WTC11 (cell line): ENCODE results near the gene TRAPPC8. TPM values are rescaled to one million over a fixed set of nuclear protein-coding genes. Genes with fewer than 3 reads are reported as not detected.

Experiments
- ATAC-seq: fragments of 200-7000 bp; cut with Tn5 transposase; 2 replicates; pipeline ENCODE4 v1.10.0; 2021; ENCODE audit warnings: mild to moderate bottlenecking, moderate library complexity
- CTCF ChIA-PET: fragments of 300-600 bp; sonication (Branson Sonifier 250); formaldehyde crosslinking; loops from one replicate; lab custom pipeline; 2021; ENCODE audit warnings: antibody characterized with exemption; lab: Charles Lee
- POLR2A ChIA-PET: fragments of 350-600 bp; sonication (Branson Sonifier 250); formaldehyde crosslinking; loops from one replicate; lab custom pipeline; 2021; ENCODE audit warnings: antibody characterized with exemption; lab: Charles Lee
- DNase-seq: peaks from one replicate; pipeline ENCODE4 v3.0.0; 2021; ENCODE audit warnings: low spot score
- H3K27ac Mint-ChIP-seq: 2 replicates; pipeline ENCODE4 v1.8.0; 2021; ENCODE audit warnings: mixed read lengths
- H3K27me3 Mint-ChIP-seq: 2 replicates; pipeline ENCODE4 v1.8.0; 2021; ENCODE audit warnings: low read depth, mild to moderate bottlenecking, moderate library complexity, mixed read lengths
- H3K36me3 Mint-ChIP-seq: 2 replicates; pipeline ENCODE4 v1.8.0; 2021; ENCODE audit warnings: mixed read lengths
- H3K4me1 Mint-ChIP-seq: 2 replicates; pipeline ENCODE4 v1.8.0; 2022; ENCODE audit warnings: mixed read lengths
- H3K4me3 Mint-ChIP-seq: 2 replicates; pipeline ENCODE4 v1.8.0; 2021; ENCODE audit warnings: mild to moderate bottlenecking, moderate library complexity, mixed read lengths
- H3K9me3 Mint-ChIP-seq: 2 replicates; pipeline ENCODE4 v1.8.0; 2021; ENCODE audit warnings: mixed read lengths
- AR ChIP-seq: fragments of 250-450 bp; sonication (Bioruptor Pico); IDR thresholded peaks from 2 replicates; pipeline ENCODE4 v1.9.0; 2021; ENCODE audit warnings: mild to moderate bottlenecking
- ATF3 ChIP-seq: sonication (generic); formaldehyde crosslinking; conservative IDR thresholded peaks from 2 replicates; pipeline ENCODE4 v1.8.1; 2022; ENCODE audit warnings: mild to moderate bottlenecking, missing genetic modification reagents
- CREB1 ChIP-seq: sonication (generic); formaldehyde crosslinking; IDR thresholded peaks from 2 replicates; pipeline ENCODE4 v1.8.0; 2023; ENCODE audit warnings: mild to moderate bottlenecking, missing genetic modification reagents
- CTCF ChIP-seq: fragments of 200-600 bp; IDR thresholded peaks from 2 replicates; pipeline ENCODE4 v1.8.0; 2022; ENCODE audit warnings: antibody characterized with exemption
- ELF4 ChIP-seq: sonication (generic); formaldehyde crosslinking; IDR thresholded peaks from 2 replicates; pipeline ENCODE4 v1.8.1; 2022; ENCODE audit warnings: low read depth, mild to moderate bottlenecking, moderate library complexity, missing genetic modification reagents
- ERG ChIP-seq: fragments of 250-450 bp; sonication (Bioruptor Pico); IDR thresholded peaks from 2 replicates; pipeline ENCODE4 v1.8.0; 2021; ENCODE audit warnings: mild to moderate bottlenecking
- FOXP4 ChIP-seq: sonication (generic); formaldehyde crosslinking; IDR thresholded peaks from 2 replicates; pipeline ENCODE4 v1.8.0; 2022; ENCODE audit warnings: mild to moderate bottlenecking, missing genetic modification reagents
- HMGA2 ChIP-seq: fragments of 250-450 bp; sonication (Bioruptor Pico); IDR thresholded peaks from 2 replicates; pipeline ENCODE4 v1.4.0; 2021; ENCODE audit warnings: mild to moderate bottlenecking, moderate library complexity
- JAZF1 ChIP-seq: fragments of 250-450 bp; sonication (Bioruptor Pico); IDR thresholded peaks from 2 replicates; pipeline ENCODE4 v1.9.0; 2021; ENCODE audit warnings: moderate library complexity, mild to moderate bottlenecking, inconsistent platforms
- NFE2L1 ChIP-seq: sonication (generic); formaldehyde crosslinking; IDR thresholded peaks from 2 replicates; pipeline ENCODE4 v1.8.1; 2023; ENCODE audit warnings: missing genetic modification reagents
- RORB ChIP-seq: fragments of 250-450 bp; sonication (Bioruptor Pico); IDR thresholded peaks from 2 replicates; pipeline ENCODE4 v1.9.0; 2021; ENCODE audit warnings: mild to moderate bottlenecking
- SP1 ChIP-seq: sonication (generic); formaldehyde crosslinking; conservative IDR thresholded peaks from 2 replicates; pipeline ENCODE4 v1.8.1; 2022; ENCODE audit warnings: missing genetic modification reagents
- TEAD1 ChIP-seq: sonication (generic); formaldehyde crosslinking; IDR thresholded peaks from 2 replicates; pipeline ENCODE4 v1.8.0; 2022; ENCODE audit warnings: mild to moderate bottlenecking, missing genetic modification reagents
- ZMAT4 ChIP-seq: fragments of 250-450 bp; sonication (Bioruptor Pico); IDR thresholded peaks from 2 replicates; pipeline ENCODE4 v1.9.0; 2021; ENCODE audit warnings: mild to moderate bottlenecking
- ZNF121 ChIP-seq: sonication (generic); formaldehyde crosslinking; IDR thresholded peaks from 2 replicates; pipeline ENCODE4 v1.8.0; 2023; ENCODE audit warnings: missing genetic modification reagents
- ZNF425 ChIP-seq: fragments of 250-450 bp; sonication (Bioruptor Pico); conservative IDR thresholded peaks from 2 replicates; pipeline ENCODE4 v1.9.0; 2021; ENCODE audit warnings: mild to moderate bottlenecking
- ZNF532 ChIP-seq: fragments of 250-450 bp; sonication (Bioruptor Pico); IDR thresholded peaks from 2 replicates; pipeline ENCODE4 v1.9.0; 2021; ENCODE audit warnings: mild to moderate bottlenecking, borderline replicate concordance
- total RNA-seq: library from RNA; stranded (reverse); gene quantifications from 3 replicates; pipeline ENCODE4 v1.2.3, GENCODE V29; 2021

Gene TRAPPC8
- total RNA-seq, 1 experiment from 2014 or later = 56.3 TPM

GRCh38 chr18:31978616-31979015 is 35.7 kb upstream of the TRAPPC8 start:
- DNase-seq = no peak
- TF ChIP-seq ZNF121 (no peak), AR (CRISPR knock-in tag) (no peak), ZMAT4 (CRISPR knock-in tag) (no peak), JAZF1 (CRISPR knock-in tag) (no peak), ELF4 (CRISPR knock-in tag) (no peak), SP1 (CRISPR knock-in tag) (no peak), ZNF532 (CRISPR knock-in tag) (no peak), FOXP4 (CRISPR knock-in tag) (no peak), ZNF425 (no peak), NFE2L1 (no peak), TEAD1 (CRISPR knock-in tag) (no peak), HMGA2 (CRISPR knock-in tag) (no peak), ERG (no peak), CTCF (no peak), RORB (CRISPR knock-in tag) (no peak), CREB1 (CRISPR knock-in tag) (no peak), ATF3 (CRISPR knock-in tag) (no peak)
- Mint-ChIP-seq H3K4me1 (peaks cover 16% of the 10 kb centered on the region), H3K9me3 (peaks cover 41% of the 10 kb centered on the region), H3K36me3 (peaks cover 34% of the 10 kb centered on the region), H3K27ac (no peak overlapping the region), H3K27me3 (no peaks in the 10 kb centered on the region; the same call in 1 of the 2 replicates), H3K4me3 (no peak overlapping the region)
- ATAC-seq = no peak
- POLR2A ChIA-PET = no interaction called here
- CTCF ChIA-PET = interaction anchor here (0.6 kb wide), 1 partner anchor 72 kb away, joined by 3 read pairs; no protein-coding TSS in a partner anchor
